Measurements from ENCODE around the gene FGF18.
"Not testable (repeated sequence)": the region's sequence is repeated elsewhere in the genome, so short reads cannot be mapped to it uniquely, and the experiment has no call there.

The FGF18 gene

GRCh38 chr5:171488876-171489275 lies 69.4 kb downstream of the FGF18 start:
- ATAC-seq (ENCODE audit: low read depth): no peak
- H3K36me3 Mint-ChIP-seq: no peaks in the 10 kb centered on the region

GRCh38 chr5:171492781-171493180 lies 73.3 kb downstream of the FGF18 start:
- Mint-ChIP-seq H3K4me1 (no peaks in the 10 kb centered on the region), H3K27ac (no peak overlapping the region), H3K36me3 (no peaks in the 10 kb centered on the region), H3K4me3 (no peak overlapping the region), H3K9me3 (no peaks in the 10 kb centered on the region), H3K27me3 (peaks cover 17% of the 10 kb centered on the region)
- no peak for DNase-seq (ENCODE audit: low spot score in 2 of 2)
- ATAC-seq (ENCODE audit: low read depth): no peak

More at GRCh38 chr5:171488876-171489275, 69.4 kb downstream of the FGF18 start:
- peaks cover 2% of the 10 kb centered on the region for H3K4me1 Mint-ChIP-seq
- no peak overlapping the region for H3K4me3 Mint-ChIP-seq
- DNase-seq (ENCODE audit: low spot score in 2 of 2): no peak
- H3K27me3 Mint-ChIP-seq: peaks cover 21% of the 10 kb centered on the region
- H3K9me3 Mint-ChIP-seq: no peaks in the 10 kb centered on the region
- no peak overlapping the region for H3K27ac Mint-ChIP-seq

- Mint-ChIP-seq H3K4me3 (no peak overlapping the region), H3K27ac (no peak overlapping the region), H3K36me3 (no peaks in the 10 kb centered on the region), H3K27me3 (peaks cover 14% of the 10 kb centered on the region), H3K9me3 (no peaks in the 10 kb centered on the region), H3K4me1 (no peaks in the 10 kb centered on the region)
- no peak for DNase-seq (ENCODE audit: low spot score in 2 of 2)
- ATAC-seq (ENCODE audit: low read depth): no peak
These were observed 74.4 kb downstream of the FGF18 start for GRCh38 chr5:171493646-171494393.

- DNase-seq (ENCODE audit: low spot score in 2 of 2): no peak
- H3K4me3 Mint-ChIP-seq: no peak overlapping the region
- H3K27ac Mint-ChIP-seq: no peak overlapping the region
- ATAC-seq (ENCODE audit: low read depth): no peak
- H3K36me3 Mint-ChIP-seq: no peaks in the 10 kb centered on the region
- peaks cover 14% of the 10 kb centered on the region for H3K27me3 Mint-ChIP-seq
- no peaks in the 10 kb centered on the region for H3K4me1 Mint-ChIP-seq
- no peaks in the 10 kb centered on the region for H3K9me3 Mint-ChIP-seq
These were observed 75.1 kb downstream of the FGF18 start for GRCh38 chr5:171494452-171495121.

- ATAC-seq (ENCODE audit: low read depth): no peak
- Mint-ChIP-seq H3K9me3 (no peaks in the 10 kb centered on the region), H3K4me1 (no peaks in the 10 kb centered on the region), H3K27ac (no peak overlapping the region), H3K27me3 (peaks cover 14% of the 10 kb centered on the region), H3K4me3 (no peak overlapping the region), H3K36me3 (no peaks in the 10 kb centered on the region)
- DNase-seq (ENCODE audit: low spot score in 2 of 2): no peak
These were observed 75.8 kb downstream of the FGF18 start for GRCh38 chr5:171495122-171495700.

- Mint-ChIP-seq H3K27ac (no peak overlapping the region), H3K4me1 (no peaks in the 10 kb centered on the region), H3K27me3 (peaks cover 11% of the 10 kb centered on the region), H3K9me3 (no peaks in the 10 kb centered on the region), H3K4me3 (no peak overlapping the region), H3K36me3 (no peaks in the 10 kb centered on the region)
- DNase-seq (ENCODE audit: low spot score in 2 of 2) (no peak), ATAC-seq (ENCODE audit: low read depth) (no peak)
These were observed 77.0 kb downstream of the FGF18 start for GRCh38 chr5:171496456-171496855.

GRCh38 chr5:171497494-171497893 lies 78.0 kb downstream of the FGF18 start:
- H3K36me3 Mint-ChIP-seq; H3K27ac Mint-ChIP-seq; H3K4me3 Mint-ChIP-seq; H3K9me3 Mint-ChIP-seq; DNase-seq (ENCODE audit: low spot score in 2 of 2); H3K4me1 Mint-ChIP-seq; ATAC-seq (ENCODE audit: low read depth): not testable (repeated sequence)
- peaks cover 11% of the 10 kb centered on the region for H3K27me3 Mint-ChIP-seq

GRCh38 chr5:171498166-171498565 lies 78.7 kb downstream of the FGF18 start:
- peaks cover 12% of the 10 kb centered on the region for H3K27me3 Mint-ChIP-seq
- no peak for ATAC-seq (ENCODE audit: low read depth)

GRCh38 chr5:171499611-171500010 lies 80.2 kb downstream of the FGF18 start:
- H3K9me3 Mint-ChIP-seq: no peaks in the 10 kb centered on the region
- H3K4me1 Mint-ChIP-seq: no peaks in the 10 kb centered on the region
- peaks cover 7% of the 10 kb centered on the region for H3K27me3 Mint-ChIP-seq
- H3K27ac Mint-ChIP-seq: no peak overlapping the region
- ATAC-seq (ENCODE audit: low read depth): no peak
- DNase-seq (ENCODE audit: low spot score in 2 of 2): no peak
- H3K4me3 Mint-ChIP-seq: no peak overlapping the region
- H3K36me3 Mint-ChIP-seq: no peaks in the 10 kb centered on the region

More at GRCh38 chr5:171498166-171498565, 78.7 kb downstream of the FGF18 start:
- DNase-seq (ENCODE audit: low spot score in 2 of 2): no peak
- H3K4me3 Mint-ChIP-seq: no peak overlapping the region
- H3K9me3 Mint-ChIP-seq: no peaks in the 10 kb centered on the region
- H3K4me1 Mint-ChIP-seq: no peaks in the 10 kb centered on the region
- no peaks in the 10 kb centered on the region for H3K36me3 Mint-ChIP-seq
- H3K27ac Mint-ChIP-seq: no peak overlapping the region

GRCh38 chr5:171505473-171506043 lies 86.1 kb downstream of the FGF18 start:
- ATAC-seq (ENCODE audit: low read depth): no peak
- DNase-seq (ENCODE audit: low spot score in 2 of 2): no peak
- Mint-ChIP-seq H3K4me3 (no peak overlapping the region), H3K27ac (no peak overlapping the region), H3K36me3 (no peaks in the 10 kb centered on the region), H3K27me3 (peaks cover 9% of the 10 kb centered on the region), H3K9me3 (no peaks in the 10 kb centered on the region), H3K4me1 (no peaks in the 10 kb centered on the region)

GRCh38 chr5:171506951-171507350 lies 87.5 kb downstream of the FGF18 start:
- H3K27ac Mint-ChIP-seq: no peak overlapping the region
- no peak for ATAC-seq (ENCODE audit: low read depth)
- H3K4me1 Mint-ChIP-seq: no peaks in the 10 kb centered on the region
- DNase-seq (ENCODE audit: low spot score in 2 of 2): no peak
- no peaks in the 10 kb centered on the region for H3K9me3 Mint-ChIP-seq
- H3K36me3 Mint-ChIP-seq: no peaks in the 10 kb centered on the region
- peaks cover 12% of the 10 kb centered on the region for H3K27me3 Mint-ChIP-seq
- no peak overlapping the region for H3K4me3 Mint-ChIP-seq

Data from memory B cell (primary cell).